CD8-positive, alpha-beta memory T cell (primary cell): ENCODE measurements around the gene SEBOX. TPM values are rescaled to one million over a fixed set of nuclear protein-coding genes. Genes with fewer than 3 reads are reported as not detected.

Experiments used
- CTCF ChIA-PET: fragments of 350-600 bp; sonication (Branson Sonifier 250); formaldehyde crosslinking; loops from one replicate; lab custom pipeline; 2021; ENCODE audit warnings: antibody characterized with exemption; lab: Charles Lee
- POLR2A ChIA-PET: fragments of 350-600 bp; sonication (Branson Sonifier 250); formaldehyde crosslinking; loops from one replicate; lab custom pipeline; 2021; ENCODE audit warnings: antibody characterized with exemption; lab: Charles Lee
- DNase-seq, 5 donors: peaks; one replicate each; pipeline versions ENCODE4 v3.0.0 to v3.0.0-alpha.2; 2020 to 2022; ENCODE audit warnings: mixed read lengths in 1 of 5
- H3K27ac ChIP-seq: one replicate; pipeline ENCODE4 v1.7.0; 2013; ENCODE audit warnings: low read depth, mild to moderate bottlenecking, low read length, moderate library complexity
- H3K27me3 ChIP-seq: 2 replicates; pipeline ENCODE4 v1.7.0; 2013; ENCODE audit warnings: low read length, mild to moderate bottlenecking; ENCODE audit not compliant: insufficient read depth, poor library complexity, severe bottlenecking
- H3K36me3 ChIP-seq: 2 replicates; pipeline ENCODE4 v1.7.0; 2013; ENCODE audit warnings: mild to moderate bottlenecking, low read length, moderate library complexity; ENCODE audit not compliant: insufficient read depth
- H3K4me1 ChIP-seq: 2 replicates; pipeline ENCODE4 v1.7.0; 2013; ENCODE audit warnings: mild to moderate bottlenecking, low read length, moderate library complexity; ENCODE audit not compliant: insufficient read depth
- H3K4me3 ChIP-seq: 2 replicates; pipeline ENCODE4 v1.7.0; 2013; ENCODE audit warnings: mild to moderate bottlenecking, low read length
- H3K9me3 ChIP-seq: 2 replicates; pipeline ENCODE4 v1.7.0; 2013; ENCODE audit warnings: mild to moderate bottlenecking, low read length
- H3K27ac Mint-ChIP-seq, 8 donors: one replicate each; pipeline ENCODE4 v1.8.0; 2020 to 2021; ENCODE audit warnings: mixed read lengths in 8 of 8, mild to moderate bottlenecking in 6 of 8, inconsistent platforms in 3 of 8, moderate library complexity in 3 of 8
- H3K27me3 Mint-ChIP-seq, 2 donors: one replicate each; pipeline ENCODE4 v1.8.0; 2020 to 2021; ENCODE audit warnings: mixed read lengths in 2 of 2, mild to moderate bottlenecking in 1 of 2, moderate library complexity in 1 of 2
- H3K36me3 Mint-ChIP-seq, 3 donors: one replicate each; pipeline ENCODE4 v1.8.0; 2020 to 2021; ENCODE audit warnings: mixed read lengths in 3 of 3, inconsistent platforms in 1 of 3, mild to moderate bottlenecking in 1 of 3
- H3K4me1 Mint-ChIP-seq, 3 donors: one replicate each; pipeline ENCODE4 v1.8.0; 2020 to 2021; ENCODE audit warnings: mixed read lengths in 3 of 3, inconsistent platforms in 1 of 3, mild to moderate bottlenecking in 1 of 3
- H3K4me3 Mint-ChIP-seq, 7 donors: one replicate each; pipeline ENCODE4 v1.8.0; 2020 to 2021; ENCODE audit warnings: mixed read lengths in 7 of 7, mild to moderate bottlenecking in 6 of 7, moderate library complexity in 4 of 7, inconsistent platforms in 2 of 7
- H3K9me3 Mint-ChIP-seq, 5 donors: one replicate each; pipeline ENCODE4 v1.8.0; 2020 to 2022; ENCODE audit warnings: mixed read lengths in 5 of 5, mild to moderate bottlenecking in 3 of 5, moderate library complexity in 2 of 5, inconsistent platforms in 1 of 5
- polyA plus RNA-seq: library from polyadenylated mRNA; unstranded; fragments of 300-500 nt; fragmentation: Illumina TruSeq; gene quantifications from one replicate; pipeline ENCODE4 v1.2.3, GENCODE V29; 2021
- total RNA-seq, 2 experiments: library from RNA; stranded (reverse); gene quantifications; one replicate each; pipeline ENCODE4 v1.2.3, GENCODE V29; 2021

Gene SEBOX
- total and polyA plus RNA-seq, 3 experiments from 2014 or later = not detected

GRCh38 chr17:28404812-28405570 lies 40.0 kb upstream of the SEBOX start:
- Histone ChIP-seq H3K4me3 (peak overlapping the region; percentile 56), H3K27me3 (no peaks in the 10 kb centered on the region), H3K9me3 (no peaks in the 10 kb centered on the region), H3K4me1 (peaks cover 6% of the 10 kb centered on the region), H3K36me3 (no peaks in the 10 kb centered on the region), H3K27ac (no peak overlapping the region)
- ChIA-PET POLR2A (no interaction called here), CTCF (interaction anchor here (6.0 kb wide), 1 partner anchor 12 kb away, joined by 33 read pairs; no protein-coding TSS in a partner anchor)
- H3K4me1 Mint-ChIP-seq = peaks cover 6 to 16% (median 14%) of the 10 kb centered on the region in 3 donors
- H3K36me3 Mint-ChIP-seq = no peaks in the 10 kb centered on the region
- peak overlapping the region; percentile 75 to 88 (median 80) for H3K4me3 Mint-ChIP-seq
- no peaks in the 10 kb centered on the region for H3K9me3 Mint-ChIP-seq
- H3K27ac Mint-ChIP-seq = peak overlapping the region in 2 of 8 donors; percentile 43 to 46
- H3K27me3 Mint-ChIP-seq = peaks cover 10 to 12% of the 10 kb centered on the region in 2 donors
- no peak for DNase-seq

DNA sequence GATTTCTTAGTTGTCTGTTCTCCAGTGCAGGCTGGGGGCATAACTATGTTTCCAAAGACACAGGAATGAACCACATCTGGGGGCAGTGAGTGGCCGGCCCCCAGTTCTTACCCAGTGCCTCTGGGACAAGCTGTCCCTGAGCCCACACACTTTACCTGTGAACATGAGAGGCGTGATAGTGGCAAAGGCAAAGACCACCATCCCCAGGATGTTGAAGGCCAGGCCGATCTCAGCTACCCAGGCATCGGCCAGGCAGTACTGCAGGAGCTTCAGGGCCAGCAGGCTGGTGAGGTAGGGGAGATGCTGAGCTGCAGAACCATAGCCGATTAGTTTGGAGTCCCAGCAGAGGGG lies 39.4 kb upstream of the SEBOX start:
- POLR2A ChIA-PET = no interaction called here
- peak overlapping the region; percentile 20 to 88 (median 61) for H3K4me3 Mint-ChIP-seq

GRCh38 chr17:28404007-28404406 lies 39.0 kb upstream of the SEBOX start:
- peak overlapping the region in 4 of 7 donors; percentile 61 to 88 (median 70) for H3K4me3 Mint-ChIP-seq
- no peak overlapping the region for H3K4me3 ChIP-seq
- no peaks in the 10 kb centered on the region for H3K36me3 Mint-ChIP-seq
- H3K27ac ChIP-seq = no peak overlapping the region
- no peaks in the 10 kb centered on the region for H3K36me3 ChIP-seq
- no peaks in the 10 kb centered on the region for H3K9me3 ChIP-seq
- ChIA-PET POLR2A (no interaction called here), CTCF (interaction anchor here (6.0 kb wide), 1 partner anchor 13 kb away, joined by 33 read pairs; no protein-coding TSS in a partner anchor)
- no peak for DNase-seq
- H3K27me3 Mint-ChIP-seq = peaks cover 10 to 12% of the 10 kb centered on the region in 2 donors
- H3K27me3 ChIP-seq = no peaks in the 10 kb centered on the region
- H3K4me1 ChIP-seq = peaks cover 6% of the 10 kb centered on the region
- peaks cover 6 to 16% (median 14%) of the 10 kb centered on the region in 3 donors for H3K4me1 Mint-ChIP-seq
- H3K27ac Mint-ChIP-seq = no peak overlapping the region
- H3K9me3 Mint-ChIP-seq = no peaks in the 10 kb centered on the region

More for the DNA sequence above, 39.4 kb upstream of the SEBOX start:
- Histone ChIP-seq H3K36me3 (no peaks in the 10 kb centered on the region), H3K4me1 (peaks cover 6% of the 10 kb centered on the region), H3K27me3 (no peaks in the 10 kb centered on the region), H3K27ac (no peak overlapping the region), H3K9me3 (no peaks in the 10 kb centered on the region), H3K4me3 (no peak overlapping the region)
- no peaks in the 10 kb centered on the region for H3K9me3 Mint-ChIP-seq
- peaks cover 6 to 16% (median 14%) of the 10 kb centered on the region in 3 donors for H3K4me1 Mint-ChIP-seq
- DNase-seq = no peak
- peaks cover 10 to 12% of the 10 kb centered on the region in 2 donors for H3K27me3 Mint-ChIP-seq
- H3K36me3 Mint-ChIP-seq = no peaks in the 10 kb centered on the region
- CTCF ChIA-PET = interaction anchor here (6.0 kb wide), 1 partner anchor 13 kb away, joined by 33 read pairs; no protein-coding TSS in a partner anchor
- H3K27ac Mint-ChIP-seq = no peak overlapping the region

GRCh38 chr17:28402844-28403243 lies 37.8 kb upstream of the SEBOX start:
- peaks cover 6 to 16% (median 14%) of the 10 kb centered on the region in 3 donors for H3K4me1 Mint-ChIP-seq
- CTCF ChIA-PET = interaction anchor here (1.0 kb wide), 1 partner anchor 13 kb away, joined by 3 read pairs; no protein-coding TSS in a partner anchor

DNA sequence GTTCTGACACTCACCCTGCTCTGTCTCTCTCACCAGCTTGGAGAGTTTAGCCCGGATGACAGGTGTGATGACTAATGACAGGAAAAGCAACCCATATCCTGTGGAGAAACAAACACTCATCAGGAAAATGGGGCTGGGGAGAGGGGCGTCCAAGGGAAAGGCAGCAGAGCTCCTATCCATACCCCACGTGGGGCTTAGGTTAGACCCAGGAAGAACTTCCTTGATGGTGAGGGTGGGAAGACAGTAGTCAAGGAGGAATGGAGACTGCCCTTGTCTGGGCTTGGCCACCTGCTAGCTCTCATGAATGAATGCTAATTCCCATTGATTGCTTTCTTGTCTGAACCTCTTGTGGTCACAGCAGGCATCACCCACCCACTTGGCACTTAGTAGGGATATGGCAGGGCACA lies 37.2 kb upstream of the SEBOX start:
- H3K27ac Mint-ChIP-seq = peak overlapping the region in 5 of 8 donors; percentile 39 to 79 (median 63)
- H3K27me3 ChIP-seq = no peaks in the 10 kb centered on the region
- no peaks in the 10 kb centered on the region for H3K36me3 ChIP-seq
- H3K36me3 Mint-ChIP-seq = peaks cover 0 to 13% (median 2%) of the 10 kb centered on the region in 3 donors
- no peak overlapping the region for H3K27ac ChIP-seq
- POLR2A ChIA-PET = no interaction called here
- no peak overlapping the region for H3K4me3 ChIP-seq
- DNase-seq = no peak
- no peak overlapping the region for H3K4me3 Mint-ChIP-seq
- peaks cover 6% of the 10 kb centered on the region for H3K4me1 ChIP-seq
- H3K9me3 Mint-ChIP-seq = no peaks in the 10 kb centered on the region
- peaks cover 6 to 16% (median 14%) of the 10 kb centered on the region in 3 donors for H3K4me1 Mint-ChIP-seq
- H3K27me3 Mint-ChIP-seq = peaks cover 1 to 2% of the 10 kb centered on the region in 2 donors
- no peaks in the 10 kb centered on the region for H3K9me3 ChIP-seq
- CTCF ChIA-PET = interaction anchor here (1.0 kb wide), 1 partner anchor 14 kb away, joined by 3 read pairs; no protein-coding TSS in a partner anchor

More at GRCh38 chr17:28402844-28403243, 37.8 kb upstream of the SEBOX start:
- Histone ChIP-seq H3K4me1 (peaks cover 6% of the 10 kb centered on the region), H3K27ac (no peak overlapping the region), H3K27me3 (no peaks in the 10 kb centered on the region), H3K4me3 (no peak overlapping the region), H3K9me3 (no peaks in the 10 kb centered on the region), H3K36me3 (no peaks in the 10 kb centered on the region)
- no peaks in the 10 kb centered on the region for H3K9me3 Mint-ChIP-seq
- H3K27ac Mint-ChIP-seq = peak overlapping the region in 1 of 8 donors; percentile 39
- POLR2A ChIA-PET = no interaction called here
- H3K4me3 Mint-ChIP-seq = no peak overlapping the region
- H3K36me3 Mint-ChIP-seq = peaks cover 0 to 9% (median 0%) of the 10 kb centered on the region in 3 donors
- DNase-seq = no peak
- H3K27me3 Mint-ChIP-seq = peaks cover 3 to 4% of the 10 kb centered on the region in 2 donors

DNA sequence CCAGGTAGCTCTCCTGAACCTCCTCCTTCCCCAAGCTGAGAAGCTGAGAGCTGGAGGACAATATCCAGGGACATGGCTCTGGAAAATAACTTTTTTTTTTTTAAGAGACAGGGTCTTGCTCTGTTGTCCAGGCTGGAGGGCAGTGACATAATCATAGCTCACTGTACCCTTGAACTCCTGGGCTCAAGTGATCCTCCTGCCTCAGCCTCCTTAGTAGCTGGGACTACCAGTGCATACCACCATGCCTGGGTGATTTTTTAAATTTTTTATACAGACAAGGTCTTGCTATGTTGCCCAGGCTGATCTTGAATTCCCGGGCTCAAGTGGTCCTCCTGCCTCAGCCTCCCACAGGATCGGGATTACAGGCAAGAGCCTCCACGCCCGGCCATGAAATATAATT lies 34.8 kb upstream of the SEBOX start:
- no peaks in the 10 kb centered on the region for H3K9me3 ChIP-seq
- no peaks in the 10 kb centered on the region for H3K9me3 Mint-ChIP-seq
- H3K4me3 ChIP-seq = no peak overlapping the region
- H3K27me3 Mint-ChIP-seq = no peaks in the 10 kb centered on the region
- H3K27me3 ChIP-seq = no peaks in the 10 kb centered on the region
- no peak for DNase-seq
- H3K27ac ChIP-seq = no peak overlapping the region
- H3K4me1 Mint-ChIP-seq = peaks cover 0 to 9% (median 7%) of the 10 kb centered on the region in 3 donors
- H3K4me1 ChIP-seq = no peaks in the 10 kb centered on the region
- ChIA-PET CTCF (interaction anchor here (1.7 kb wide), 1 partner anchor 16 kb away, joined by 8 read pairs; no protein-coding TSS in a partner anchor), POLR2A (no interaction called here)
- H3K36me3 Mint-ChIP-seq = peaks cover 0 to 26% (median 3%) of the 10 kb centered on the region in 3 donors
- no peaks in the 10 kb centered on the region for H3K36me3 ChIP-seq
- H3K4me3 Mint-ChIP-seq = no peak overlapping the region
- H3K27ac Mint-ChIP-seq = peak overlapping the region in 4 of 8 donors; percentile 6 to 58 (median 17)

- ChIA-PET CTCF (no interaction called here), POLR2A (no interaction called here)
- Mint-ChIP-seq H3K27me3 (no peaks in the 10 kb centered on the region), H3K36me3 (peaks cover 3 to 40% (median 7%) of the 10 kb centered on the region in 3 donors), H3K4me3 (no peak overlapping the region), H3K27ac (peak overlapping the region in 5 of 8 donors; percentile 42 to 77 (median 52)), H3K4me1 (peaks cover 0 to 2% (median 0%) of the 10 kb centered on the region in 3 donors), H3K9me3 (no peaks in the 10 kb centered on the region)
- Histone ChIP-seq H3K27me3 (no peaks in the 10 kb centered on the region), H3K36me3 (peaks cover 5% of the 10 kb centered on the region), H3K4me3 (no peak overlapping the region), H3K4me1 (no peaks in the 10 kb centered on the region), H3K9me3 (no peaks in the 10 kb centered on the region), H3K27ac (no peak overlapping the region)
- DNase-seq = no peak
Measured at GRCh38 chr17:28398280-28398981, 33.4 kb upstream of the SEBOX start.
